Stimulated activated naive CD4-positive, alpha-beta T cell treated with Interleukin-2 at 50 U/mL for 16 hours (primary cell): ENCODE data around the gene PCNX1.
A peak's percentile ranks its signal among the peaks of the same experiment; 100 is the strongest.

Experiments
- DNase-seq: peaks from one replicate; lab custom pipeline; 2025; lab: John Stamatoyannopoulos, UW

The PCNX1 gene

GRCh38 chr14:70889555-70889954 is 17.7 kb upstream of the PCNX1 start:
- no peak for DNase-seq

- DNase-seq, result no peak
Measured at GRCh38 chr14:70890826-70891659, 16.2 kb upstream of the PCNX1 start.

GRCh38 chr14:70891737-70892136 is 15.5 kb upstream of the PCNX1 start:
- no peak for DNase-seq

GRCh38 chr14:70893062-70893845 is 14.0 kb upstream of the PCNX1 start:
- DNase-seq, result no peak

- peak; percentile 21 for DNase-seq
Measured at GRCh38 chr14:70893858-70894291, 13.4 kb upstream of the PCNX1 start.

GRCh38 chr14:70894868-70895267 is 12.4 kb upstream of the PCNX1 start:
- peak; percentile 8 for DNase-seq

- no peak for DNase-seq
Measured at GRCh38 chr14:70896317-70896716, 10.9 kb upstream of the PCNX1 start.

GRCh38 chr14:70896981-70897380 is 10.3 kb upstream of the PCNX1 start:
- no peak for DNase-seq

- no peak for DNase-seq
Measured at GRCh38 chr14:70897464-70897863, 9.8 kb upstream of the PCNX1 start.

GRCh38 chr14:70898111-70898745 is 9.0 kb upstream of the PCNX1 start:
- DNase-seq, result no peak

- no peak for DNase-seq
Measured at GRCh38 chr14:70901269-70901668, 6.0 kb upstream of the PCNX1 start.

- DNase-seq, result no peak
Measured at GRCh38 chr14:70902184-70902583, 5.1 kb upstream of the PCNX1 start.

- no peak for DNase-seq
Measured at GRCh38 chr14:70904373-70904772, 2.9 kb upstream of the PCNX1 start.

GRCh38 chr14:70905301-70905700 is 2.0 kb upstream of the PCNX1 start:
- DNase-seq, result no peak

- no peak for DNase-seq
Measured at GRCh38 chr14:70906793-70907175, 475 bp upstream of the PCNX1 start.

- DNase-seq, result peak; percentile 61
Measured at GRCh38 chr14:70907996-70908934, 1.0 kb downstream of the PCNX1 start.

- no peak for DNase-seq
Measured at GRCh38 chr14:70908935-70909641, 1.8 kb downstream of the PCNX1 start.

- DNase-seq, result no peak
Measured at GRCh38 chr14:70909733-70910614, 2.7 kb downstream of the PCNX1 start.

- DNase-seq, result no peak
Measured at GRCh38 chr14:70915415-70915814, 8.2 kb downstream of the PCNX1 start.

GRCh38 chr14:70916300-70916699 is 9.0 kb downstream of the PCNX1 start:
- no peak for DNase-seq
